Chondrocyte (in vitro differentiated cells): ENCODE results near the gene RIC8A. TPM values are rescaled to one million over a fixed set of nuclear protein-coding genes. Genes with fewer than 3 reads are reported as not detected.

Source experiments
- DNase-seq: peaks from one replicate; pipeline ENCODE4 v3.0.0; 2021; ENCODE audit warnings: mixed read lengths, low spot score
- H3K27ac Mint-ChIP-seq: one replicate; pipeline ENCODE4 v1.8.0; 2021; ENCODE audit warnings: mild to moderate bottlenecking, moderate library complexity, mixed read lengths; ENCODE audit not compliant: unreplicated experiment
- H3K27me3 Mint-ChIP-seq: 2 replicates; pipeline ENCODE4 v1.8.0; 2021; ENCODE audit warnings: low read depth, mixed read lengths
- H3K36me3 Mint-ChIP-seq: 2 replicates; pipeline ENCODE4 v1.8.0; 2021; ENCODE audit warnings: low read depth, mixed read lengths
- H3K4me1 Mint-ChIP-seq: 2 replicates; pipeline ENCODE4 v1.8.0; 2021; ENCODE audit warnings: low read depth, mild to moderate bottlenecking, mixed read lengths
- H3K4me3 Mint-ChIP-seq: one replicate; pipeline ENCODE4 v1.8.0; 2021; ENCODE audit warnings: mild to moderate bottlenecking, moderate library complexity, mixed read lengths; ENCODE audit not compliant: unreplicated experiment
- H3K9me3 Mint-ChIP-seq: 2 replicates; pipeline ENCODE4 v1.8.0; 2021; ENCODE audit warnings: low read depth, mixed read lengths
- CTCF ChIP-seq: fragments of 200-600 bp; sonication (generic); IDR thresholded peaks from 2 replicates; pipeline ENCODE4 v1.5.0; 2021; ENCODE audit warnings: antibody characterized with exemption, mild to moderate bottlenecking, moderate library complexity
- total RNA-seq: library from RNA; stranded (reverse); gene quantifications from 3 replicates; pipeline ENCODE4 v1.2.1, GENCODE V29; 2021

Gene RIC8A
- total RNA-seq, 1 donor from 2014 or later: 107 TPM

GRCh38 chr11:221998-222789, 14.7 kb downstream of the RIC8A start:
- Mint-ChIP-seq H3K4me1 (peaks cover 4% of the 10 kb centered on the region), H3K27ac (no peak overlapping the region), H3K4me3 (no peak overlapping the region), H3K27me3 (no peaks in the 10 kb centered on the region), H3K36me3 (peaks cover 16% of the 10 kb centered on the region), H3K9me3 (no peaks in the 10 kb centered on the region)
- TF ChIP-seq CTCF: no peak
- no peak for DNase-seq

GRCh38 chr11:223026-223789, 15.7 kb downstream of the RIC8A start:
- DNase-seq: no peak
- H3K4me3 Mint-ChIP-seq: no peak overlapping the region
- H3K27me3 Mint-ChIP-seq: no peaks in the 10 kb centered on the region
- H3K36me3 Mint-ChIP-seq: peaks cover 16% of the 10 kb centered on the region
- no peaks in the 10 kb centered on the region for H3K9me3 Mint-ChIP-seq
- no peak for TF ChIP-seq CTCF
- H3K4me1 Mint-ChIP-seq: peaks cover 4% of the 10 kb centered on the region
- peak overlapping the region; percentile 32 for H3K27ac Mint-ChIP-seq

GRCh38 chr11:223884-224283, 16.4 kb downstream of the RIC8A start:
- Mint-ChIP-seq H3K27ac (no peak overlapping the region), H3K4me3 (no peak overlapping the region), H3K36me3 (peaks cover 14% of the 10 kb centered on the region), H3K27me3 (no peaks in the 10 kb centered on the region), H3K9me3 (no peaks in the 10 kb centered on the region), H3K4me1 (peaks cover 4% of the 10 kb centered on the region)
- no peak for TF ChIP-seq CTCF
- DNase-seq: no peak

GRCh38 chr11:224424-224823, 16.9 kb downstream of the RIC8A start:
- Mint-ChIP-seq H3K9me3 (no peaks in the 10 kb centered on the region), H3K27me3 (no peaks in the 10 kb centered on the region), H3K36me3 (peaks cover 10% of the 10 kb centered on the region), H3K27ac (no peak overlapping the region), H3K4me1 (peaks cover 4% of the 10 kb centered on the region), H3K4me3 (no peak overlapping the region)
- no peak for TF ChIP-seq CTCF
- no peak for DNase-seq

- H3K4me1 Mint-ChIP-seq: peaks cover 4% of the 10 kb centered on the region
- no peak overlapping the region for H3K4me3 Mint-ChIP-seq
- no peaks in the 10 kb centered on the region for H3K27me3 Mint-ChIP-seq
- H3K27ac Mint-ChIP-seq: no peak overlapping the region
- no peak for TF ChIP-seq CTCF
- no peak for DNase-seq
- H3K9me3 Mint-ChIP-seq: no peaks in the 10 kb centered on the region
- peaks cover 9% of the 10 kb centered on the region for H3K36me3 Mint-ChIP-seq
Measured at GRCh38 chr11:225734-226453, 18.4 kb downstream of the RIC8A start.
